Kidney (tissue), 14 donors: Measurements from ENCODE around the gene SYAP1. TPM values are rescaled to one million over a fixed set of nuclear protein-coding genes. Genes with fewer than 3 reads are reported as not detected.

ENCODE experiments used
- DNase-seq, 5 donors: peaks; one replicate each; pipeline ENCODE4 v3.0.0-alpha.2; 2013 to 2020
- FAIRE-seq: peaks from 2 replicates; lab custom pipeline; 2012; peaks lifted over from hg19 to GRCh38; lab: Jason Lieb, UNC
- H3K27ac ChIP-seq, 2 donors: one replicate each; pipeline ENCODE4 v1.7.0; 2013; ENCODE audit warnings: low read depth in 2 of 2, low read length in 2 of 2, inconsistent platforms in 1 of 2
- H3K27me3 ChIP-seq: one replicate; pipeline ENCODE4 v1.7.1; 2013; ENCODE audit warnings: low read length, inconsistent platforms; ENCODE audit not compliant: control insufficient read depth, insufficient read depth
- H3K36me3 ChIP-seq, 3 donors: one replicate each; pipeline versions ENCODE4 v1.7.0 to v1.7.1; 2013; ENCODE audit warnings: low read length in 3 of 3, control low read depth in 1 of 3, inconsistent platforms in 1 of 3; ENCODE audit not compliant: insufficient read depth in 3 of 3, control insufficient read depth in 2 of 3
- H3K4me1 ChIP-seq, 3 donors: one replicate each; pipeline versions ENCODE4 v1.7.0 to v1.7.1; 2013; ENCODE audit warnings: low read length in 3 of 3, inconsistent platforms in 1 of 3, low read depth in 1 of 3; ENCODE audit not compliant: control insufficient read depth in 2 of 3, insufficient read depth in 2 of 3
- H3K4me3 ChIP-seq, 3 donors: one replicate each; pipeline versions ENCODE4 v1.7.0 to v1.8.1; 2013; ENCODE audit warnings: low read length in 3 of 3, control low read depth in 1 of 3, inconsistent platforms in 1 of 3
- H3K9ac ChIP-seq, 3 donors: one replicate each; pipeline versions ENCODE4 v1.7.0 to v1.7.1; 2013; ENCODE audit warnings: low read length in 3 of 3, control low read depth in 1 of 3, inconsistent platforms in 1 of 3
- H3K9me3 ChIP-seq, 3 donors: one replicate each; pipeline versions ENCODE4 v1.7.0 to v1.7.1; 2013; ENCODE audit warnings: low read length in 3 of 3, control low read depth in 1 of 3, inconsistent platforms in 1 of 3; ENCODE audit not compliant: control insufficient read depth in 2 of 3, insufficient read depth in 1 of 3
- intact Hi-C: fragments of 100-400 bp; cut with DNase I; formaldehyde crosslinking; loops from one replicate; pipeline ENCODE4 v1.11.1; 2022
- polyA plus RNA-seq: library from polyadenylated mRNA; stranded (reverse); fragments of 350-450 nt; fragmentation: Illumina TruSeq; extraction: RNeasy Lipid Tissue Mini Kit (QIAGEN cat#74804); gene quantifications from one replicate; pipeline ENCODE4 v1.2.3, GENCODE V29; 2014; ENCODE audit warnings: low read depth, low replicate concordance; ENCODE audit not compliant: insufficient read depth
- total RNA-seq: library from RNA; stranded (reverse); fragmentation: NEBNext Ultra II Directional; extraction: Animal tissue kit (Norgen Biotek cat#: 25700); gene quantifications from one replicate; pipeline ENCODE4 v1.2.1, GENCODE V29; 2021
- TF ChIP-seq, protein P1 (sequence below): IDR thresholded peaks from 3 replicates; pipeline ENCODE4 v1.5.1; 2012; ENCODE audit warnings: mild to moderate bottlenecking, moderate library complexity, borderline replicate concordance; ENCODE audit not compliant: insufficient read depth; ENCODE audit errors: extremely low read depth
- donor health status: control.
- donor health status: control.
- donor health status: control.
- donor health status: control.
- donor health status: control.
- donor health status: DM: yes; HTN: yes; CAD: no.
- donor health status: Normal renal cell carcinoma (clear cell type).

SYAP1 gene
- total and polyA plus RNA-seq, 2 donors from 2014 or later, result 16.6 to 40.3 TPM

- intact Hi-C loops, result no loop called here
- Histone ChIP-seq H3K4me3 (no peak overlapping the region), H3K36me3 (peaks cover 2 to 11% (median 2%) of the 10 kb centered on the region in 3 donors), H3K27me3 (peaks cover 4% of the 10 kb centered on the region), H3K9ac (no peak overlapping the region), H3K27ac (no peak overlapping the region), H3K9me3 (no peaks in the 10 kb centered on the region), H3K4me1 (no peaks in the 10 kb centered on the region)
- TF ChIP-seq, protein P1, sequence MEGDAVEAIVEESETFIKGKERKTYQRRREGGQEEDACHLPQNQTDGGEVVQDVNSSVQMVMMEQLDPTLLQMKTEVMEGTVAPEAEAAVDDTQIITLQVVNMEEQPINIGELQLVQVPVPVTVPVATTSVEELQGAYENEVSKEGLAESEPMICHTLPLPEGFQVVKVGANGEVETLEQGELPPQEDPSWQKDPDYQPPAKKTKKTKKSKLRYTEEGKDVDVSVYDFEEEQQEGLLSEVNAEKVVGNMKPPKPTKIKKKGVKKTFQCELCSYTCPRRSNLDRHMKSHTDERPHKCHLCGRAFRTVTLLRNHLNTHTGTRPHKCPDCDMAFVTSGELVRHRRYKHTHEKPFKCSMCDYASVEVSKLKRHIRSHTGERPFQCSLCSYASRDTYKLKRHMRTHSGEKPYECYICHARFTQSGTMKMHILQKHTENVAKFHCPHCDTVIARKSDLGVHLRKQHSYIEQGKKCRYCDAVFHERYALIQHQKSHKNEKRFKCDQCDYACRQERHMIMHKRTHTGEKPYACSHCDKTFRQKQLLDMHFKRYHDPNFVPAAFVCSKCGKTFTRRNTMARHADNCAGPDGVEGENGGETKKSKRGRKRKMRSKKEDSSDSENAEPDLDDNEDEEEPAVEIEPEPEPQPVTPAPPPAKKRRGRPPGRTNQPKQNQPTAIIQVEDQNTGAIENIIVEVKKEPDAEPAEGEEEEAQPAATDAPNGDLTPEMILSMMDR, result no peak
- DNase-seq, result peak in 1 of 5 donors; percentile 49
- FAIRE-seq, result no peak
Observed at GRCh38 chrX:16678689-16679088, 40.7 kb upstream of the SYAP1 start.

DNA sequence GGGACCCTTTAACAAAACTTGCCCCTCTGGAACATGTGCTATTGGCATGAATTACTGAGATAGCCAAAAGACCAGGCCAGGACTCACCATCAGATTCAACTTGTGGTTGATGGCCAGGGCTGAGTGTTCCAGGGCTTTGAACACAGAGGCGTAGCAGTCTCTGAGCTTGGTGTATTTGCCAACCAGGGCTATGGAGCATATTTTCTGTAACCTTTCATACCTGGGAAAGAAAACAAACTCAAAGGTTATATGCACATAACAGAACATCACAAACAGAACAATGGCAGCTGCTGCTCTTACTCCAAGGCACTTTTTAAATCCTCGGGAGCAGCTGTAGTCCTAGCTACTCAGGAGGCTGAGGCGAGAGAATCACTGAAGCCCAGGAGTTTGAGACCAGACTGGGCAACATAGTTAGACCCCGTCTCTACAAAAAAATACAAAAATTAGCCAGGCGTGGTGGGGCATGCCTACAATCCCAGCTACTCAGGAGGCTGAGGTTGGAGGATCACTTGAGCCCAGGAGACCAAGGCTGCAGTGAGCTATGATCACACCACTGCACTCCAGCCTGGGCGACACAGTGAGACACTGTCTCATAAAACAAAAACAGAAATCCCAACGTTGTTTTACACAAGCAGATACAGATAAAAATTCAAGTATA lies 36.3 kb upstream of the SYAP1 start:
- Histone ChIP-seq H3K4me3 (no peak overlapping the region), H3K9me3 (no peaks in the 10 kb centered on the region), H3K9ac (no peak overlapping the region), H3K36me3 (peaks cover 2 to 11% (median 2%) of the 10 kb centered on the region in 3 donors), H3K4me1 (no peaks in the 10 kb centered on the region), H3K27ac (no peak overlapping the region), H3K27me3 (peaks cover 4% of the 10 kb centered on the region)
- DNase-seq (no peak), FAIRE-seq (no peak)
- TF ChIP-seq, protein P1, result no peak
- intact Hi-C loops, result no loop called here

DNA sequence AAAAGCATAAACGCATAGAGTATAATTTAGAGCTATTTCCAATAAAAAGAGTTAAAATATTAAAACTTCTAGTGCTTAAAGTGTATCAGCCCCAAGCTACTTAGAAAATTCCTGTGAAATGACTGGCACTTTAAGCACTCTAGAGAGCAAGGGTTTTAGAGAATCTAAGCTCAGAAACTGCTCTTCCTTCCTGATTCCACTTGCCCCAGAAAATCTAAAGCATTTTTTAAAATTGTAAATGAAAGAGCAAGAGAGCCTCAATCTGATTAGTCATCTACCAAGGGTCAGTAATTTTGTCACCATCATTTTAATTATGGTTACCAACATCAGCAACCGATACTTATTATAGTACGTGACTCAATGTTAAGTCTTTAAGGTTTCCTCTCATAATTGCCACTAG lies 31.9 kb upstream of the SYAP1 start:
- Histone ChIP-seq H3K27ac (no peak overlapping the region), H3K36me3 (peaks cover 0 to 5% (median 2%) of the 10 kb centered on the region in 3 donors), H3K4me1 (no peaks in the 10 kb centered on the region), H3K4me3 (no peak overlapping the region), H3K9me3 (no peaks in the 10 kb centered on the region), H3K9ac (no peak overlapping the region), H3K27me3 (peaks cover 2% of the 10 kb centered on the region)
- intact Hi-C loops, result no loop called here
- no peak for DNase-seq
- no peak for FAIRE-seq
- TF ChIP-seq, protein P1, result no peak
